ENCODE data around the gene HAVCR2. TPM values are rescaled to one million over a fixed set of nuclear protein-coding genes. Genes with fewer than 3 reads are reported as not detected.
A peak's percentile ranks its signal among the peaks of the same experiment; 100 is the strongest.

HAVCR2 gene
- total and polyA plus RNA-seq, 9 of the 15 experiments (the other 6 are each of a cell fraction or from before 2014, with no cell fraction given), result 0.04 to 0.11 (median 0.06) TPM; not detected in 5

DNA sequence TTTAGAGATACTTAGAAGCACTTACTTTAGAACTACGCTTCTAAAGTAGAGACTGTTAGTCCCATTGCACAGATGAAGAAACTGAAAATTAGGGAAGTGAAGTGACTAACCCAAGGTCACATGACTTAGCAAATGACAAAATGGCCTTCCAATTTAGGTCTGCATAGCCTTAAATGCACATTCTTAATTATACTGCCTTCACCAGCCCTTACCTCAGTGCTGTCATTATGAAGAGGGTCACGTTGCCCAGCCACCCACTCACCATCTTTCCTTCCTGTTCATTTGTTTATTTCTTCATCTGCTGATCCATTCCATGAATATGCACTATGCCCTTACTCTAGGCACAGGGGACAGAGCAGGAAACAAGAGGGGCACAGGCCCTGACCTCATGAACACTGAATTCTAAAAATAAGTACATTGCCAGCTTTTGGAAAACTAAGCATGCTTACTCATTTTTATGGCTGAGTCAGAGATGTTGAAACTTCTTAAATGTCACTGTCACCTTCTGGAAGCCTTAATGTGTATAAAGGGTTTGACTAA, 8.6 kb downstream of the HAVCR2 start:
- BruUV-seq (replicated peaks), result no TSS peak
- H4K20me1 ChIP-seq (replicated peaks; ENCODE audit: control insufficient read depth, insufficient read depth, low read length), result no peaks in the 10 kb centered on the region
- intact Hi-C loops (cut with micrococcal nuclease) (no loop called here), in situ Hi-C loops (cut with MboI) (no loop called here)
- H3K79me2 ChIP-seq (ENCODE audit: control insufficient read depth, insufficient read depth, low read length), result no peaks in the 10 kb centered on the region
- no peak overlapping the region for H3K4me2 ChIP-seq (ENCODE audit: insufficient read depth, low read length)
- no peaks in the 10 kb centered on the region for H3K4me1 ChIP-seq (replicated peaks in 1 of 2; ENCODE audit: control insufficient read depth in 2 of 2, insufficient read depth in 2 of 2, low read length in 2 of 2)
- no peak for ATAC-seq
- POLR2A ChIA-PET, result no interaction called here
- H3K27me3 ChIP-seq (ENCODE audit: control insufficient read depth in 2 of 2, insufficient read depth in 2 of 2, low read length in 2 of 2), result no peaks in the 10 kb centered on the region
- no peaks in the 10 kb centered on the region for H3K9me1 ChIP-seq (ENCODE audit: control insufficient read depth, insufficient read depth, low read length)
- no peaks in the 10 kb centered on the region for H3K36me3 ChIP-seq (ENCODE audit: control insufficient read depth, insufficient read depth, low read length)
- no peak overlapping the region for H3K27ac ChIP-seq (ENCODE audit: extremely low read depth, low read depth, low read length)
- peak overlapping the region; percentile 44; the same call in 1 of the 2 replicates for H2AFZ ChIP-seq (ENCODE audit: low read depth, low read length)
- CTCF ChIA-PET (ENCODE audit: low intra/inter-chr PET ratio), result no interaction called here
- FAIRE-seq, result no peak
- DNase-seq (ENCODE audit: extremely low read depth in 1 of 4, low spot score in 3 of 4), result no peak
- no peaks in the 10 kb centered on the region for H3K9me3 ChIP-seq (replicated peaks; ENCODE audit: control insufficient read depth, insufficient read depth, low read depth, low read length)
- WGBS (ENCODE audit: insufficient coverage, low coverage, missing lambda C conversion rate), result 14% methylated on average over 2 of the region's 2 CpGs
- H3K4me3 ChIP-seq, result no peak overlapping the region
- H3K9ac ChIP-seq (ENCODE audit: insufficient read depth in 1 of 2, low read depth in 2 of 2, low read length in 2 of 2), result no peak overlapping the region
- TF ChIP-seq ZNF518B (CRISPR knock-in tag; IDR thresholded peaks at IDR 0.05) (no peak), ZNF316 (IDR thresholded peaks at IDR 0.05) (0 out of 2 replicates have a peak, but pooled peaks have one; percentile 16), BRF2 (IDR thresholded peaks at IDR 0.05; ENCODE audit: borderline replicate concordance, insufficient read depth, insufficient read length) (no peak), ZNF282 (CRISPR knock-in tag; IDR thresholded peaks at IDR 0.05) (no peak), ATF3 (IDR thresholded peaks at IDR 0.05) (peak; percentile 60), ATF3 (CRISPR knock-in tag; conservative IDR thresholded peaks at IDR 0.05) (no peak), GATAD2A (IDR thresholded peaks at IDR 0.05) (no peak), RERE (CRISPR knock-in tag; IDR thresholded peaks at IDR 0.05; ENCODE audit: borderline replicate concordance) (no peak)
- TF ChIP-seq, protein P1, sequence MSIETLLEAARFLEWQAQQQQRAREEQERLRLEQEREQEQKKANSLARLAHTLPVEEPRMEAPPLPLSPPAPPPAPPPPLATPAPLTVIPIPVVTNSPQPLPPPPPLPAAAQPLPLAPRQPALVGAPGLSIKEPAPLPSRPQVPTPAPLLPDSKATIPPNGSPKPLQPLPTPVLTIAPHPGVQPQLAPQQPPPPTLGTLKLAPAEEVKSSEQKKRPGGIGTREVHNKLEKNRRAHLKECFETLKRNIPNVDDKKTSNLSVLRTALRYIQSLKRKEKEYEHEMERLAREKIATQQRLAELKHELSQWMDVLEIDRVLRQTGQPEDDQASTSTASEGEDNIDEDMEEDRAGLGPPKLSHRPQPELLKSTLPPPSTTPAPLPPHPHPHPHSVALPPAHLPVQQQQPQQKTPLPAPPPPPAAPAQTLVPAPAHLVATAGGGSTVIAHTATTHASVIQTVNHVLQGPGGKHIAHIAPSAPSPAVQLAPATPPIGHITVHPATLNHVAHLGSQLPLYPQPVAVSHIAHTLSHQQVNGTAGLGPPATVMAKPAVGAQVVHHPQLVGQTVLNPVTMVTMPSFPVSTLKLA (conservative IDR thresholded peaks at IDR 0.05), result no peak

Measured in K562 (cell line).